H1 (cell line): ENCODE data around the gene SCN8A. TPM values are rescaled to one million over a fixed set of nuclear protein-coding genes. Genes with fewer than 3 reads are reported as not detected.

Source experiments
- ATF3 ChIP-seq: IDR thresholded peaks from 2 replicates; pipeline ENCODE4 v1.6.1; 2011; ENCODE audit warnings: low read depth, mild to moderate bottlenecking, low read length; ENCODE audit not compliant: insufficient read depth
- BCL11A ChIP-seq, 2 experiments: IDR thresholded peaks; one replicate each; pipeline ENCODE4 v1.6.1; 2011; ENCODE audit warnings: low read depth in 2 of 2, low read length in 2 of 2, mild to moderate bottlenecking in 2 of 2
- CHD2 ChIP-seq: IDR thresholded peaks from 2 replicates; pipeline ENCODE4 v1.6.1; 2012; ENCODE audit warnings: low read length, improper control_type of control experiment
- CREB1 ChIP-seq: IDR thresholded peaks from 2 replicates; pipeline ENCODE4 v1.6.1; 2012; ENCODE audit warnings: inconsistent platforms
- POLR2AphosphoS5 ChIP-seq: IDR thresholded peaks from 2 replicates; pipeline ENCODE4 v1.6.1; 2011; ENCODE audit warnings: low read depth, low read length
- SP1 ChIP-seq: IDR thresholded peaks from 2 replicates; pipeline ENCODE4 v1.6.1; 2011; ENCODE audit warnings: low read depth, low read length
- SP4 ChIP-seq: IDR thresholded peaks from 2 replicates; pipeline ENCODE4 v1.6.1; 2012; ENCODE audit warnings: low read length, inconsistent platforms
- ZNF274 ChIP-seq: IDR thresholded peaks from 2 replicates; pipeline ENCODE4 v1.7.0; 2012; ENCODE audit warnings: low read length, borderline replicate concordance; ENCODE audit errors: extremely low read depth
- polyA plus RNA-seq, 7 experiments: library from polyadenylated mRNA; depleted of rRNA in 3 of 7; stranded (reverse) in 5 of 7; unstranded in 2 of 7; fragments of >200 nt in 5 of 7; fragments of 200-250 nt in 2 of 7; gene quantifications; 1 replicate in 5 of 7; 2 replicates in 1 of 7; 4 replicates in 1 of 7; pipeline versions ENCODE4 v1.2.1 to v1.2.3, GENCODE V29; 2011 to 2013; ENCODE audit warnings: missing spikeins in 2 of 7, mixed read lengths in 2 of 7
- total RNA-seq: library from RNA; stranded (reverse); fragmentation: NEBNext Ultra II Directional; extraction: Animal tissue kit (Norgen Biotek cat#: 25700); gene quantifications from 2 replicates; pipeline ENCODE4 v1.2.1, GENCODE V29; 2021

Gene SCN8A
- total and polyA plus RNA-seq, 2 of the 8 experiments (the other 6 are each of a cell fraction or from before 2014, with no cell fraction given), result 6.3 to 10.7 TPM

DNA sequence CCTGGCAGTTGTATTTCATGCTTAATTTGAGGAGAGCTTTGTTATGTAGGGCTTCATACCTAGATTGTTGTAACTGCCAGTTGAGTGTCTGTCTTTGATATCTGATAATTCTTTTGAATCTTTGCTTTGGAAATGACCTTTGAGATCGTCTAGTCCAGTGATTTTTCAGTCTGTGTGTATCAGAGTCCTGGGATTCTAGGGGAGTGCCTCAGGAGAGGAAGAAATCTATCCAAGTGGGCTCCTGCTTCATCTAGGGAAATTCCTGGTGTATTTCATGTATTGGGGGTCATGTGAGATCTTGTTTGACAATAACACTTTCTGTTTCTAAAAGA, 158.9 kb downstream of the SCN8A start (continued):
- TF ChIP-seq ATF3, result no peak
- TF ChIP-seq ZNF274, result no peak
- TF ChIP-seq SP1, result no peak
- TF ChIP-seq SP4, result no peak
- no peak for TF ChIP-seq CREB1
- TF ChIP-seq CHD2, result no peak
- no peak for TF ChIP-seq BCL11A (IDR thresholded peaks at IDR 0.05; ENCODE audit: low read depth in 2 of 2, low read length in 2 of 2)
- TF ChIP-seq POLR2AphosphoS5, result no peak
